Midbrain (tissue), 1 donor: ENCODE measurements around the gene CDH16.
"Not testable (repeated sequence)": the region's sequence is repeated elsewhere in the genome, so short reads cannot be mapped to it uniquely, and the experiment has no call there.

Source experiments
- DNase-seq: peaks from one replicate; lab custom pipeline; 2025; lab: John Stamatoyannopoulos, UW

The CDH16 gene

DNA sequence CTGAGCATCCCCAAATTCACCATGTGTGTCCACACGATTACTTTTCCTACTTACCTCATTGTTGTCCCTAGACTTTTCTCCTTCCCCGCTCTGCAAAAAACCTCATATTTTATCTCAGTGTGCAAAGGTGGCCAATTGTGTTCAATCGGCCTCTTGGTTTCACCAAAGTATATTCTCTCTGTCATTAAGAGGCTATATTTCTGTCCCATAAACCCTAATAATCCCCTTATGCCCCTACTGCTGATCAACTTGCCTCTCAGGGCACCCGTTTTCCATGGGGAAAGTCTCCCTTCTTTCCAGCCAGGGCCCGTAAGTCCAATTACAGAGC lies 28.3 kb upstream of the CDH16 start:
- no peak for DNase-seq

- DNase-seq: no peak
Measured at GRCh38 chr16:66946541-66946940, 27.9 kb upstream of the CDH16 start.

DNA sequence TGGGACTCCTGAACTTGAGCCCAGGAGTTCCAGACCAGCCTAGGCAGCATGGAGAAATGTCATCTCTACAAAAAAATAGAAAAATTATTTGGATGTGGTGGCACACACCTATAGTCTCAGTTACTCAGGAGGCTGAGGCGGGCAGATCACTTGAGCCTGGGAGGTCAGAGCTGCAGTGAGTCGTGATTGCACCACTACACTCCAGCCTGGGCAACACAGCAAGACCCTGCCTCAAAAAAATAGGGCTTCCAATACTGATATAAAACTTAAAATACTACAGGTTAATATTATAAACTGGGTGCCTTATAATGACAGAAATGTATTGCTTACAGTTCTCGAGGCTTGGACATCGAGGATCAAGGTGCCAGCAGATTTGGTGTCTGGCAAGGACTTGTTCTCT lies 27.3 kb upstream of the CDH16 start:
- no peak for DNase-seq

DNA sequence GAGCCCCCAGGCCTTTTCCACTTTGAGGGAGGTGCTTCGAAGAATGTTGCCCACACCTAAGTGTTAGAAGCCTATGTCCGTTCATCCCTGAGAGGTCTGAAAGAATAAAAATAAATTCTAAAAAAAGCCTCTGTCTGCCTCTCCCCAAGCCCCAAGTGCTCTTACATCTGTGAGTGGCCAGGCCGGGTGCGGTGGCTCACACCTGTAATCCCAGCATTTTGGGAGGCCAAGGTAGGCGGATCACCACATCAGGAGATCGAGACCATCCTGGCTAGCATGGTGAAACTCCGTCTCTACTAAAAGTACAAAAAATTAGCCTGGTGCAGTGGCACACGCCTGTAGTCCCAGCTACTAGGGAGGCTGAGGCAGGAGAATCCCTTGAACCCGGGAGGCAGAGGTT lies 26.3 kb upstream of the CDH16 start:
- DNase-seq: not testable (repeated sequence)

GRCh38 chr16:66944054-66944441 lies 25.4 kb upstream of the CDH16 start:
- no peak for DNase-seq

DNA sequence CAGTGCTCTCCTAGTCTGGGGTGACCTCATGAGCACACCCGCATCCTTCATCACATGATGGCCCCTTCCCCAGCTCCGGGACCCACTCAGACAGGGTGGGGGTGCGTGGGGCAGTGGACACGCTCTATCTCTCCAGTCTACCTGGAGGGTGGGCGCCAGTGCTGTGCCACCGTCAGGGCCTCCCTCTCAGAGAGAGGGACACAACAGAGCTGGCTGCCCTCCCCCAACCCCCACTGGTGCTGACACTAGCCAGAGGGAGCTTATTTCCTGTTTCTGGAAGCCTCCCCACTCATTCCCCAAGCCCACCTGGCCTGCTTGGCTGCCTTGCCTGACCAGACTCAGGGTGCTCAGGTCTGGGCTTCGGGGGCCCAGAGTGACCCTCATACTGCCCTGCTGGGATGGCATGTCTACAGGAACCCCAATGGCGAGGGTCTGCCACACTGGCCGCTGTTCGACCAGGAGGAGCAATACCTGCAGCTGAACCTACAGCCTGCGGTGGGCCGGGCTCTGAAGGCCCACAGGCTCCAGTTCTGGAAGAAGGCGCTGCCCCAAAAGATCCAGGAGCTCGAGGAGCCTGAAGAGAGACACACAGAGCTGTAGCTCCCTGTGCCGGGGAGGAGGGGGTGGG lies 24.9 kb upstream of the CDH16 start:
- DNase-seq: no peak

GRCh38 chr16:66942981-66943380 lies 24.3 kb upstream of the CDH16 start:
- no peak for DNase-seq

GRCh38 chr16:66940236-66940635 lies 21.6 kb upstream of the CDH16 start:
- no peak for DNase-seq

DNA sequence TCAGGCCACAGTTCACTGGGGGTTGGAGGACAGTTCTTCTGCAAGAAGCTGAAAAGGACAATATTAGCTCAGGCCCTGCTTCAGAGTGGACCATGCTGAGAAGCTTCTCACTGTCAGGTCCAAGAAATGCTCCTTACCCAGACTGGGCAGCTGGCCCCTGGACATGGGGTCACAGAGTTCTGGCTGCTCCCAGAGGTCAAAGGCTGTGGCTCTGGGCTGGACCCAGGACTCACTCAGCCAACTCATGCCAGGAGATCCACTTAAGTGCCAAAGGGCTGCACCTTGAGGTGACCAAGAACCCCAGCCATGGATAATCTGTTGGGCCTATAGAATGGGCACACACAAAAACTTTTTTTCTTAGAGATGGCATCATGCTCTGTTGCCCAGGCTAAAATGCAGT lies 20.7 kb upstream of the CDH16 start:
- no peak for DNase-seq

DNA sequence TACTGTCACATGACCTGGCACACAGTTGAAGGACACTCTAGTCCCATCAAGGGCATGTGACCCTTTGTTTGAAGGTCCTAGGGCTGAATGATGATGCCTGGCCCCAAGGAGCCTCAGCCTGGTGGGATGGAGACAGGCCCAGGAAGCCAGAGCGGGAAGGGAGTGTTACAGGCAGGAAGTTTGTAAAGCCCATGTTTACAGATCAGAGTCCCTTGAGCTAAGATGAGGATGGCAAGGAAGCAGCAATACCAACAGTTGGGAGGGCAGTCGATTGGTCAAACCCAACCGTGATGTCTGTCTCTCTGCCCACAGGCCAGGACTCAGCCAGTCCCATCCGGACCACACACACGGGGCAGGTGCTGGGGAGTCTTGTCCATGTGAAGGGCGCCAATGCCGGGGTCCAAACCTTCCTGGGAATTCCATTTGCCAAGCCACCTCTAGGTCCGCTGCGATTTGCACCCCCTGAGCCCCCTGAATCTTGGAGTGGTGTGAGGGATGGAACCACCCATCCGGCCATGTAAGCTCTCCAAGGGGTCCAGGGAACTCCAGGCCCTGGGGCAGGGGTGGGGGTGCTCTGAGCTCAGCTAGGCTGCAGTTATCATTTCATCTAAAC lies 19.1 kb upstream of the CDH16 start:
- no peak for DNase-seq

DNA sequence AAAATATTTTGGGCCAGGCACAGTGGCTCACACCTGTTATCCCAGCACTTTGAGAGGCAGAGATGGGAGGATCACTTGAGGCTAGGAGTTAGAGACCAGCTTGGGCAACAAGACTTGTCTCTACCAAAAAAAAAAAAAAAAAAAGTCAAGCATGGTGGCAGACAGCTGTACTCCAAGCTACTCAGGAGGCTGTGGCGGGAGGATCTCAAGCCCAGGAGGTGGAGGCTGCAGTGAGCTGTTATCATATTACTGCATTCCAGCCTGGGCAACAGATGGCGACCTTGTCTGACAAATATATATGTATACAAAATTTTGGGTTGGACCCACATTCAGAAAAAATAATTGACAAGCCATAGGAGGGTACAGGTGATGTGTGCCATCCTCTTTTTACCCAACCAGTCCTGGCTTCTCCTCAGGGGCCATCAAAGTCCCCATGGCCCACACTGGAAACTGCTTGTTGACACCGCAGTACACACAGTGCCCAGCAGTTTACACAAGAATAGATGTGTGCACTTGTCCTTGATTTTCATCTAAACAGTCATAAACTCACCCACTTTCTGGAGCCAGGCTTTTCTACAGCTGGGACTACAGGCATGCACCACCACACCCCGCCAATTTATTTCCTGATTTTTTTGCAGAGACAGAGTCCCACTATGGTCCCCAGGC lies 18.3 kb upstream of the CDH16 start:
- DNase-seq: no peak

GRCh38 chr16:66936462-66936861 lies 17.8 kb upstream of the CDH16 start:
- no peak for DNase-seq

DNA sequence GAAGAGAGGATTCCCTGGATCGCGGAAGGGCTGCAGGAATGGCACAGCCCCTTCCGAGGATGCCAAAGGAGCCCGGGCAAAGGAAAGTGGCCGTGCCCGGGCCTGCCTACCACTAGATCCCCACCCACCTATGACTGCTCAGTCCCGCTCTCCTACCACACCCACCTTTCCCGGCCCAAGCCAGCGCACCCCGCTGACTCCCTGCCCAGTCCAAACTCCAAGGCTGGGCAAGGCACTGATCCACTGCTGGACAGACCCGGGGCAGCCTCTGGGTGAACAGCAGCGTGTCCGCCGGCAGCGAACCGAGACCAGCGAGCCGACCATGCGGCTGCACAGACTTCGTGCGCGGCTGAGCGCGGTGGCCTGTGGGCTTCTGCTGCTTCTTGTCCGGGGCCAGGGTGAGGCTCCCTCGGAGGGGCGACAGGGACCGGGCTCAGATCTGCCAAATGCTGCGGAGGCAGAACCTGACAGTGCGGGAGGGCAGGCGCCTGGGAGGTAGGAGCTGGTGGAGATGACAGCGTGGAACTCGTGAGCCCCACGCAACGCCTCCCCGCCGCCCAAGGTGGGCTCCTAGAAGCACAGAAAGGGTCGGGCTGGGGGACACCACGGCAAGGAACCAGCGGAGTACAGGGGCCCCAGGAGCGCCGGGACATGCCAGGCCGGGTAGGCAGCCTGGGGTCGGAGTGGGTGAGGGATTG lies 16.8 kb upstream of the CDH16 start, which contains the start of gene CES2:
Gene CES2, plus strand, starts transcription at position 203 of the 698 bp plus-strand sequence. Its CDS starts 120 bp downstream, at position 323.
- no peak for DNase-seq

DNA sequence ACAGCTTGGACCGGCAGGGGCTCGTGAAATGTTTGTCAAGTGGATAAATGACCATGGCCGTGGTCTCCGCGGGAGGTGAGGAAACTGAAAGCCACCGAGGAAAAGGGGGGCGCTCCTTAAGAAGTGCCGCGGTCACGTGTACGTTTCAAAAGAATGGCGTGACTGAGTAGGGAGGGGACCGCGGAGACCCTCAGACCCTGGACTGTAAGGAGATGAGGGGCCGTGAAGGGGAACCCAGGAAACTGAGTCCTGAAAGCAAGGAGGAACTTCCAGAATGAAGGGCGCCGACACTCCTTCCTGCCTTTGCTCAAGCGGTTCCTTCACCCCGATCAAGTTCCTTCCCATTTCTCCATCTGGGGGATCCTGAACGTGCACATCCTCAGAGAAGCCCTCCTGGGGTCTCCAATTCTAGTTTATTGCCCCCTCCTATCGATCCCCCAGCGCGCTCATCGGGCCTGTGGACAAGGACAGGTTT lies 16.2 kb upstream of the CDH16 start:
- not testable (repeated sequence) for DNase-seq

- peak; percentile 90 for DNase-seq
Measured at GRCh38 chr16:66934138-66934838, 15.6 kb upstream of the CDH16 start, which contains the start of gene CIAO2B. CIAO2B (minus strand) TSS chr16:66934402; CDS start chr16:66934364, 38 bp downstream.

GRCh38 chr16:66933776-66934137 lies 15.1 kb upstream of the CDH16 start:
- DNase-seq: no peak

DNA sequence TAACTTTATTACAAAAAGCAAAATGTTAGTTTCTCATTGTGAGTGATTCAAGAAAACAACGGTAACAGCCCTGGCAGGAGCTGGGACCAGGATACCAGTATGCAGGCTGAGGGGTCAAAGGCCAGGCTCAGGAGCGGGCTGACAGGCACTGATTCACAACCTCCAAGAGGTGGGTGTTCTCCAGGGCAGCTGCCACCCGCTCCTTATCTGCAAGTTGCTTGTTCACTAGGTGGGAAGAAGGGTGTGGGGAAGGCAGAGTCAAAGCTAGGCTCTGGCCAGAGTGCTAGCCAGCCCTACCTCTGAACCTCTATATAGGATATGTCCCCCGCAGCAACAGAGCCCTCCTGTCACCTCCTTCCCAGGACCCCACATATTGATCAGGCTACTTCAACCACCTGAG lies 13.4 kb upstream of the CDH16 start:
- DNase-seq: no peak

GRCh38 chr16:66931665-66932064 lies 13.0 kb upstream of the CDH16 start:
- DNase-seq: no peak

- DNase-seq: no peak
Measured at GRCh38 chr16:66930189-66930588, 11.5 kb upstream of the CDH16 start.

DNA sequence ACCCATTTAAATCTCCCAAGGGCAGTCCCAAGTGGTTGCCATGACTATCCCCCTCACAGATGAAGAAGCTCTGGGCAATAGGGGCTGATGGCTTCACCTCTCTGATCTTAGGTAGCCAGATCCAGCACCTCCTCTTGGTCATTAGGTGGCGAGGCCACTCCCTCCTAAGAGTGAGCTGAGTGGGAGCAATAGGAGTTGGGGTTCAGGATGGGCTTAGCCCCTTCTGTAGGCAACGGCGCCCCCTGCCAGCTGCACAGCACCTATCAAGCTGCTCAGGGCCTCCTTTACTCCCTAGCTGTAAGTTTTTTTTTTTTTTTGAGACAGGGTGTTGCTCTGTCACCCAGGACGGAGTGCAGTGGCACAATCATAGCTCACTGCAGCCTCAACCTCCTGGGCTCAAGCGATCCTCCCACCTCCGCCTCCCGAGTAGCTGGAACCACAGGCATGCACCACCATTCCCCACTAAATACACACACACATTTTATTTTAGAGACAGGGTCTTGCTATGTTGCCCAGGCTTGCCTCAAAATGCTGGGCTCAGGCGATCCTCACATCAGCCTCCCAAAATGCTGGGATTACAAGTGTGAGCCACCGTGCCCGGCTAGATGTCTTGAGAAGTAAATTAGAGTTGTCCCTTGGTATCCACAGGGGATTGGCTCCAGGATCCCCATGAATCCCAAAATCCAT lies 10.2 kb upstream of the CDH16 start:
- no peak for DNase-seq

DNA sequence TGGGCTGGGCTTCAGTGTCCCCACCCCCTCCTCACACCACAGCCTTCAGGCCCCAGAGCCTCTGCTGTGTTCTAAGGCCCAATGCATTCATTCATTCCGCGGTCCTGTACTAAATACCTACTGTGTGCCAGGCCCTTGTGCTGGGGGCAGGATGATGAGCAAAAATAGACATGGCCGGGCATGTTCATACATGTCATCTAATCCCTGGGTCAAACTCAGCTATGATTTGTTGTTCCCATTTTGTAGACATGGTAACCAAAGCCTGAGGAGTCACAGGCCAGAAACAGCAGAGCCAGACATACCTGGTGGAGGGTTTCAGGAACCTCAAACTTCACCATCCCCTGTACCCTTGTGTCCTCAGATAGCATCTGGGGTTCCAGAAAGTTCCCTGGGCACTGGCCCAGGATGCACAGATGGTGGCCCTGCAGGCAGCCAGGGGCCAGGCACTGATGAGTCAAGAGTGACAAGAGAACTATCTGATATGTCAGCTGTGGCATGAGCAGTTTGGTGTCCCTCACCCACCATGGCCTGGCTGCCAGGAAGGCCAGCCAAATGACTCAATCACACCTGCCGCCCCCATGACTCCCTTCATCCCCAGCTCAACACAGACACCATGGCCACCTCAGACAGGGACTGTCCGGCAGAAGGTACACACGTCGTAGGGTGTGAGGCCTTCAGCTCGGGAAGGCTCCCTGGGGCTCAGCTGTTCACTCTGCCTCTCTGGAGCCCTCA lies 9.4 kb upstream of the CDH16 start:
- no peak for DNase-seq
